GDM1 (cell line): ENCODE data around the gene ABCC9.

Source experiments
- DNase-seq: peaks from one replicate; lab custom pipeline; 2025; lab: John Stamatoyannopoulos, UW

The ABCC9 gene

DNA sequence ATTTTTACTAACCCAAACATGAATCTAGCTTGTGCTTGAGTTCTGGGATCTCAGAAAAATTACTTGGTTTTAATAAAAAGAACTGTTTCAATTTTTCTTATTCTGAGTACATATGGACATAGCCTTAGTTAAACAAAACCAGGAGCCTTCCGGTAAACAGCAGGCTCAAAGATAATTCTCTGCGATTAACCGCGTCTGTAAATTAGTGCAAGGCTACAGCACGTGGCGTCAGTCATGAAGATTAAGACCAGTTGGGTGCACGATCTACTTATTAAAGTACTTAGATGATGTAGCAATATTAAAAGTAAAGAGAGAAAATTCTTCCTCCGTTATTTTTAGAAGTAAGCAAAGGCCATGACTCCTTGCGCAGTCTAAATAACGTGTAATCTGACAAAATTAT, 167.4 kb downstream of the ABCC9 start:
- DNase-seq: no peak

DNA sequence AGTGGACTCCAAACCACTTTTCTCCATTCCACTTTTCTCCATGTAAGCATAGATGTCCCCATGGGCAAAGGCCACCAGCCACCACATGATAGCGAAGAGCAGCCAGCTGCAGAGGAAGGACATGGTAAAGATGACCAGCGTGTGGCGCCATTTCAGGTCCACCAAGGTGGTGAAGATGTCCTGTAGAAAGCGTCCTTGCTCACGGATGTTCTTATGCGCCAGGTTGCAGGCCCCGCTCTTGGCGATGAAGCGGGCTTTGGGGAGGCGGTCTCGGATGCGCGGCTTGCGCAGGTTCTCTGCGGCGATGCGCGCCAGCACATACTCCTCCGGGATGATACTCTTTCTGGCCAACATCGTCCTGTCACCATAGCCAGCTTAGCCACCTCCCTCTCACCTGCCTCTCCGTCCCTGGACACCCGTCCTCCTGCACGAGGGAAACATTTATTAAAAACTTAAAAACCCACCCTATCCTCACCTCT, 167.9 kb downstream of the ABCC9 start:
- DNase-seq: no peak

DNA sequence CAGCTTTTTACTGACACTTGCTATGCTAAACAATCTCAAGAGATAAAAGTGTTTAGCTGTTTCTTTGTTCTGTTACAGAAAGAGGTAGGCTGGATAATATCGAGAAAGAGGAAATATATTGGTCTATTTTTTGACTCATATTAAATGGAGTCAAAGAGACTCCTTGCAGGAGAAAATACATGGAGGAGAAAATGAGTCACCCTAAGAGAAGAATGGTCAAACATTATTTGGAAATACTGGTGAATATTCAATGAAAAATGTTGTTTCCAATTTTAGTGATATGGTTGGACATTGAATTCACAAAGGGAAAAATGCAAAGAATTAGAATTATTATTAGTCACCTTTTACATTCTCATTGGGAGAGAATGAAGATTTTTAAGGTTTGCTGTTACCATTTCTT, 169.9 kb downstream of the ABCC9 start:
- DNase-seq: no peak

DNA sequence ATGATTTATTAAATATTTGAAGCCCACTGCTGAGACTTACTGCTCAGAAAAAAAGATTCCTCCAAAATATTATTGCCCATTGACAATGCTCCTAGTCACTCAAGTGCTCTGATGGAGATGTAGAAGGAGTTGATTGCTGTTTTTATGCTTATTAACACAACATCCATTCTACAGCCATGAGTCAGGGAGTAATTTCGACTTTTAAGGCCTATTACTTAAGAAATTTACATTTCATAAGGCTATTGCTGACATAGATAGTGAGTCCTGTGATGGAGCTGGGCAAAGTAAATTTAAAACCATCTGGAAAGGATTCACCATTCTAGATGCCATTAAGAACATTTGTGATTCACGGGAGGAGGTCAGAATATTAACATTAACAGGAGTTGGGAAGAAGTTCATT, 171.9 kb downstream of the ABCC9 start:
- DNase-seq: no peak

DNA sequence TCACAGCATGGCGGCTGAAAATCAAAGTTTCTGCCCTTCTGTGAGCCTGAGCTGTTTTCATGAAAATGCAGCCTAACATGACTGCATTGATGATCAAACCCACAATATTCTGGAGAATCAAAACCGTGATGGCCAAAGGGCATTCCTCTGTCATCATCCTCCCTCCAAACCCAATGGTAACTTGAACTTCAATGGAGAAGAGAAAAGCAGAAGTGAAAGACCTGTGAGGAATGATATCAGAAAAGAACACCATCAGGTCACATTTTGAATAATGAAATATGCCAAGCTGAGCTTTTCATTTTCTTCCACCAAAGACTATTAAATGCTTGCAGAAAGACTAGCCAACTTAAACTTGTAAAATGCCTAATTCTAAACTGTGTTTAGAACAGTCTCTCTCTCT, 174.8 kb downstream of the ABCC9 start:
- no peak for DNase-seq

DNA sequence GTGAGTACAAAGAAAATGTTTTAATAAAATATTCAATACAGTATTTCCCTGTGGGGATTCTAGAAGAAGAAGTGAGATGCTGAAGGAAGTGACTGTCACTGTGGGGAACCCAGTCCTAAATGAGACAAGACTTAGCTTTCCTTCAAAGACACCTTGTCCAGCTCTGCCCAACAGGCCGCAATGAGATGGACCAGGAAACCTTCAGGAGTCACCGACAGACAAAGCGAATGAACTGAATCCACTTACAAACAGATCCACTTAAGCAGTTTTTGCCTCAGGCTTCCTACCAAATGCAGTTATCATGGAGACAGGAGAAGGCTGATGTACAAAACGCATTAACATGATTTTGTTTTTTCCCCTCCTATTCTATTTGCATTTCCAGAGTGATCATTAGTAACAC, 176.3 kb downstream of the ABCC9 start:
- no peak for DNase-seq

DNA sequence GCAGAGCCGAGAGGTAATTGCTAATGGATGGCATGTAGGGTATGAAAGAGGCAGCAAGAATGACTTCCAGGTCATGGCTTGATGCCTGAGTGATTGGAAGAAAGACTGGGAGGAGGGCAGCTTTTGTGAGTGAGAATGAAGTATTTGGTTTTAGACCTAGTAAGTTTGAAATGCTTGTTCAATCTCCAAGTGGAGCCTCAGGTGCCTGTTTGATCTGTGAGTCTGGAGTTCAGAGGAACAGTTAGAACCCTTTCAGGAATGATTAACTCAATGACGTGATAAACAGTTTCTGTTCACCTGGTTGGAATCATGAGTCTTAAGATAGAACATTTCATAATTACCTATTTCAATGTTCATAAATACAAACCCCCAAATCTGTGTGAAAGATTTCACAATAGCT, 177.2 kb downstream of the ABCC9 start:
- DNase-seq: no peak

DNA sequence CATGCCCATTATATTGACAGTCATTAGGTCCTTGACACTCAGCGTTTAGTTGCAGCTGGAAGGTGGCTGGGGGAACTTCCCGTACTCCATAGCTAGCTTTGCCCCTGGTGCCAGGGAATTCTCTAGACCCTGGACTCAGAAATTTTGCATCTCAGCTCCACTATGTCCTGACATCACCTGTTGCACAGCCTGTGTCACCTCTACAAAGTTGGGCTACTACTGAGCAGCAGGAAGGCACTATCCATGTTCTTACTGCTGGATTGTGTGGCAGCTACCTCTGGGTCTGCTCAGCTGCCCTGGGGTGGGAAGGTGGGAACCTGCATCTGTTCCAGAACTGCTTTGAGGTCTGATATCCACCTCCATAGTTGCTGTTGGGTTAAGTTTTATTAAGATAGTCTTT, 177.7 kb downstream of the ABCC9 start:
- no peak for DNase-seq

DNA sequence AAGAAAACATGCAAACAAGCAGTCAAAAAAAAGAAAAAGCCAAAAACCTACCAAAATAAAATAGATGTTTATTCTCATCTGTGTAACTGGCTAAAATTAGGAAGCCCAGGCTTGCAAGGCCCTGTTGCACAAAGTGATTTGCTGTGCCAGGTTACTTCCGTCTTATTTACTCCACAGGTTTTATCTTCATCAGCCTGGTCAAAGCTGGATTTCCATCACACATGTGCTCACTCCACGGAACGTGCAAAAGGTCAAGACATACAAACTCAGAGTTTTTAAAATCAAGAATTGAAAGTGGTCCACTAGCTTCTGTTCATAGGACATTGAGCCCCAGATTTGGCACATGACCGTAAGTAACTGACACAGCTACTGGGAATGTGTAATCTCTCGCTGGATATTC, 181.5 kb downstream of the ABCC9 start:
- DNase-seq: no peak

DNA sequence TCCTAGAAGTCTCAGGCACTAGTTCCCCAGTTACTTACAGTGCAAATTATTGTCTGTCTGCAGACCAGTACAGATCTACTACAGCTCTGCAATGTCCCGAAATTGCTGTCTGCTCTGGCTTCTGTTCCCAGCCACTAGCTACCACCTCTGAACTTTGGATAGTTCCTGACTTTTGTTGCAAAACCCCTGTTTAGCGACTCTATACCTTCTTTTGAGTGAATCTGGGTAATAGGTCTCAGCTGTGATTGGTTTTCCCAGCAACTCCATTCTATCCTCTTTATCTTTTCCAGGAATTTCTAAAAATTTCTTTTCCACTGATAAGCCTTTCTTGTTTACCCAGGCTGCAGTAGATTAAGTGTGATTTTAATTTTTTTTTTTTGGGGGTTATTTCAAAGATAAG, 183.5 kb downstream of the ABCC9 start:
- DNase-seq: no peak

DNA sequence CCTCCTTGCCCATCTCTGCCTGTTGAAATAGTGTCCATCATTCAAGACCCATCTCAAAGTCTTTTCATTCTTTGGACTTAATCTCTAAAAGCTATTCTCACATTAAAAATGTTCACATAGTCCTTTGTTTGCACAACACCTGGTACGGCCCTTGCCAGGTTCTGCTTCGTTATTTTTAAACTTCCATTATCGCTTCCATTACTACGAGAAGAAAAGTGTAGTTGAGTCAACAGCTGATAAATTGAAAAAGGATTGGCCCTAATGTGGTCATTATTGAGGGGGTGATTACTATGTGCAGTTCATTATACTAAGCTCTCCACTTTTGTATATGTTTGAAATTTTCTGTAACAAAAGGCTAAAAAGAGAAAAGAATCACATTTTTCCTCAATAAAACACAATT, 184.5 kb downstream of the ABCC9 start:
- DNase-seq: no peak

DNA sequence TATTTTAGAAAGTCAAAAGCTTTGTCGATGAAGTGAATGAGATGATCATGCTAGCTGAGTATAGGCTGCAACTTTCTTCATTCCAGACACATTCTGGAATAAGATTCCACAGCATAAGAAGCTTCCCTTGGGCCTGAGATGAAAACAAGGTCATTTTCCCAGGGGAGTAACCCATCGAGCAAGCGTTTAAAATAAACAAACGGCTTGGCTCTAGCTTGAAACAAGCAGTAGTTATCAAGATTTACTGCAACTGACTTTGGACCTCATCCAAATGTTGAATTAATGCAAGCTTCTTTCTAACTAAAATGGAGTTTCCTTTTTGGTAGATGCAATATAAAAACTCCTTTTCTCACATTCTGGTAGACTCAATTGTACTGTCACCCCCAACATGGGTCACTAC, 189.7 kb downstream of the ABCC9 start:
- DNase-seq: no peak
